Neural progenitor cell (in vitro differentiated cells): ENCODE measurements around the gene RFX7. TPM values are rescaled to one million over a fixed set of nuclear protein-coding genes. Genes with fewer than 3 reads are reported as not detected.
"Not testable (repeated sequence)": the region's sequence is repeated elsewhere in the genome, so short reads cannot be mapped to it uniquely, and the experiment has no call there.

Experiments
- DNase-seq: peaks from one replicate; pipeline ENCODE4 v3.0.0-alpha.2; 2016; ENCODE audit warnings: low spot score
- H2AFZ ChIP-seq: fragments of 200-600 bp; sonication (generic); replicated peaks from 2 replicates; pipeline ENCODE4 v1.6.1; 2016; ENCODE audit warnings: antibody characterized with exemption
- H3F3A ChIP-seq: fragments of 200-600 bp; sonication (generic); 2 replicates; pipeline ENCODE4 v1.6.1; 2016; ENCODE audit warnings: antibody characterized with exemption, low read depth
- H3K27ac ChIP-seq: fragments of 200-600 bp; sonication (generic); 2 replicates; pipeline ENCODE4 v1.5.1; 2016; ENCODE audit warnings: mild to moderate bottlenecking
- H3K27me3 ChIP-seq: fragments of 200-600 bp; sonication (generic); 2 replicates; pipeline ENCODE4 v1.6.1; 2016; ENCODE audit warnings: mild to moderate bottlenecking, moderate library complexity
- H3K36me3 ChIP-seq: fragments of 200-600 bp; sonication (generic); 2 replicates; pipeline ENCODE4 v1.5.1; 2016
- H3K4me1 ChIP-seq: fragments of 200-600 bp; sonication (generic); 2 replicates; pipeline ENCODE4 v1.6.1; 2016; ENCODE audit warnings: mixed run types
- H3K4me2 ChIP-seq: fragments of 200-600 bp; sonication (generic); 2 replicates; pipeline ENCODE4 v1.6.1; 2016
- H3K4me3 ChIP-seq: fragments of 200-600 bp; sonication (generic); 2 replicates; pipeline ENCODE4 v1.5.1; 2016
- H3K79me2 ChIP-seq: fragments of 200-600 bp; sonication (generic); 2 replicates; pipeline ENCODE4 v1.6.1; 2016; ENCODE audit warnings: low read depth
- H3K9ac ChIP-seq: fragments of 200-600 bp; sonication (generic); 2 replicates; pipeline ENCODE4 v1.6.1; 2016
- H3K9me3 ChIP-seq: fragments of 200-600 bp; sonication (generic); 2 replicates; pipeline ENCODE4 v1.5.1; 2016; ENCODE audit warnings: low read depth
- H4K20me1 ChIP-seq: fragments of 200-600 bp; sonication (generic); 2 replicates; pipeline ENCODE4 v1.6.1; 2016; ENCODE audit warnings: low read depth
- H3K27ac Mint-ChIP-seq: 3 replicates; pipeline ENCODE4 v1.8.0; 2021; ENCODE audit warnings: mixed read lengths
- H3K27me3 Mint-ChIP-seq: 2 replicates; pipeline ENCODE4 v1.8.0; 2022; ENCODE audit warnings: low read depth, mild to moderate bottlenecking, inconsistent platforms, moderate library complexity, mixed read lengths; ENCODE audit not compliant: insufficient read depth
- H3K36me3 Mint-ChIP-seq: 3 replicates; pipeline ENCODE4 v1.8.0; 2021; ENCODE audit warnings: mixed read lengths
- H3K4me1 Mint-ChIP-seq: 3 replicates; pipeline ENCODE4 v1.8.0; 2021; ENCODE audit warnings: mixed read lengths
- H3K4me3 Mint-ChIP-seq: 3 replicates; pipeline ENCODE4 v1.8.0; 2021; ENCODE audit warnings: mild to moderate bottlenecking, moderate library complexity, mixed read lengths
- H3K9me3 Mint-ChIP-seq: 3 replicates; pipeline ENCODE4 v1.8.0; 2020; ENCODE audit warnings: mixed read lengths
- CTCF ChIP-seq: fragments of 200-600 bp; sonication (generic); IDR thresholded peaks from 2 replicates; pipeline ENCODE4 v1.5.1; 2017; ENCODE audit warnings: antibody characterized with exemption, mild to moderate bottlenecking
- EZH2 ChIP-seq: fragments of 200-600 bp; sonication (generic); IDR thresholded peaks from 2 replicates; pipeline ENCODE4 v1.6.1; 2017; ENCODE audit warnings: antibody characterized with exemption, mild to moderate bottlenecking, moderate library complexity
- EZH2phosphoT487 ChIP-seq: fragments of 200-600 bp; sonication (generic); IDR thresholded peaks from 2 replicates; pipeline ENCODE4 v1.6.1; 2017; ENCODE audit warnings: antibody characterized with exemption
- total RNA-seq: library from RNA; depleted of rRNA; stranded (reverse); fragments of >200 nt; gene quantifications from 2 replicates; pipeline ENCODE4 v1.2.3, GENCODE V29; 2015; ENCODE audit warnings: low replicate concordance

The RFX7 gene
- total RNA-seq, 1 donor from 2014 or later: 24.1 TPM

- no peak overlapping the region for H3K9ac ChIP-seq
- H4K20me1 ChIP-seq: peaks cover 17% of the 10 kb centered on the region
- H3K4me1 ChIP-seq: peaks cover 8% of the 10 kb centered on the region
- Mint-ChIP-seq H3K9me3 (peaks cover 58% of the 10 kb centered on the region), H3K27me3 (no peaks in the 10 kb centered on the region), H3K4me1 (no peaks in the 10 kb centered on the region), H3K27ac (no peak overlapping the region), H3K36me3 (peaks cover 61% of the 10 kb centered on the region), H3K4me3 (no peak overlapping the region)
- H3K9me3 ChIP-seq: no peaks in the 10 kb centered on the region
- H2AFZ ChIP-seq: no peak overlapping the region
- TF ChIP-seq EZH2 (no peak), CTCF (no peak), EZH2phosphoT487 (no peak)
- H3K4me3 ChIP-seq: no peak overlapping the region
- no peaks in the 10 kb centered on the region for H3K27me3 ChIP-seq
- H3K4me2 ChIP-seq: peak overlapping the region; percentile 17
- H3K27ac ChIP-seq: no peak overlapping the region
- peaks cover 100% of the 10 kb centered on the region for H3K79me2 ChIP-seq
- no peaks in the 10 kb centered on the region for H3F3A ChIP-seq
- H3K36me3 ChIP-seq: no peaks in the 10 kb centered on the region
- no peak for DNase-seq
Observed at GRCh38 chr15:56205061-56205876, 38.4 kb downstream of the RFX7 start.

GRCh38 chr15:56203312-56203922 lies 40.3 kb downstream of the RFX7 start:
- not testable (repeated sequence) for H3K9ac ChIP-seq, H3K27me3 Mint-ChIP-seq, H3K27me3 ChIP-seq, H3F3A ChIP-seq, H3K4me3 ChIP-seq, H3K4me1 ChIP-seq, H3K4me1 Mint-ChIP-seq, H3K4me3 Mint-ChIP-seq, H3K27ac ChIP-seq, H3K36me3 ChIP-seq, H3K27ac Mint-ChIP-seq, H3K4me2 ChIP-seq, DNase-seq, H3K9me3 ChIP-seq, H2AFZ ChIP-seq
- peaks cover 100% of the 10 kb centered on the region for H3K79me2 ChIP-seq
- peaks cover 17% of the 10 kb centered on the region for H4K20me1 ChIP-seq
- peaks cover 46% of the 10 kb centered on the region for H3K9me3 Mint-ChIP-seq
- H3K36me3 Mint-ChIP-seq: peaks cover 56% of the 10 kb centered on the region

GRCh38 chr15:56202701-56203100 lies 41.0 kb downstream of the RFX7 start:
- no peak overlapping the region for H3K4me3 Mint-ChIP-seq
- DNase-seq: no peak
- H3K36me3 Mint-ChIP-seq: peaks cover 56% of the 10 kb centered on the region
- Histone ChIP-seq H3K27me3 (no peaks in the 10 kb centered on the region), H4K20me1 (peaks cover 13% of the 10 kb centered on the region), H3K9me3 (no peaks in the 10 kb centered on the region), H3K27ac (no peak overlapping the region), H2AFZ (no peak overlapping the region), H3K4me1 (peaks cover 8% of the 10 kb centered on the region), H3F3A (no peaks in the 10 kb centered on the region), H3K4me3 (no peak overlapping the region), H3K79me2 (peaks cover 100% of the 10 kb centered on the region), H3K4me2 (no peak overlapping the region), H3K9ac (no peak overlapping the region), H3K36me3 (no peaks in the 10 kb centered on the region)
- H3K27ac Mint-ChIP-seq: no peak overlapping the region
- no peaks in the 10 kb centered on the region for H3K27me3 Mint-ChIP-seq
- no peaks in the 10 kb centered on the region for H3K4me1 Mint-ChIP-seq
- H3K9me3 Mint-ChIP-seq: peaks cover 46% of the 10 kb centered on the region
- TF ChIP-seq EZH2 (no peak), EZH2phosphoT487 (no peak), CTCF (no peak)

GRCh38 chr15:56199038-56199437 lies 44.6 kb downstream of the RFX7 start:
- H3K36me3 Mint-ChIP-seq: peaks cover 43% of the 10 kb centered on the region
- H3K9me3 Mint-ChIP-seq: peaks cover 30% of the 10 kb centered on the region
- Histone ChIP-seq H3K27me3 (no peaks in the 10 kb centered on the region), H3K4me3 (no peak overlapping the region), H3K79me2 (peaks cover 100% of the 10 kb centered on the region), H3K9ac (no peak overlapping the region), H3K27ac (no peak overlapping the region), H2AFZ (no peak overlapping the region), H3K4me1 (no peaks in the 10 kb centered on the region), H4K20me1 (peaks cover 21% of the 10 kb centered on the region), H3K9me3 (no peaks in the 10 kb centered on the region), H3K36me3 (no peaks in the 10 kb centered on the region), H3K4me2 (no peak overlapping the region), H3F3A (no peaks in the 10 kb centered on the region)
- no peak for TF ChIP-seq CTCF
- no peak overlapping the region for H3K4me3 Mint-ChIP-seq
- H3K4me1 Mint-ChIP-seq: no peaks in the 10 kb centered on the region
- no peaks in the 10 kb centered on the region for H3K27me3 Mint-ChIP-seq
- H3K27ac Mint-ChIP-seq: no peak overlapping the region
- no peak for DNase-seq
